Measurements from ENCODE around the gene CDC42BPB.

CDC42BPB gene

GRCh38 chr14:102932484-102933248 lies 124.7 kb downstream of the CDC42BPB start:
- DNase-seq (ENCODE audit: low spot score) = no peak
- no peak overlapping the region for H3K4me3 ChIP-seq (ENCODE audit: low read length in 2 of 2)
- no peak overlapping the region for H3K4ac ChIP-seq (ENCODE audit: low read length)
- no peak overlapping the region for H2BK12ac ChIP-seq (ENCODE audit: low read length)
- peaks cover 8% of the 10 kb centered on the region for H3K79me1 ChIP-seq (ENCODE audit: low read depth, low read length)
- no peak overlapping the region for H2BK5ac ChIP-seq (ENCODE audit: low read length)
- peak overlapping the region; percentile 82 for H4K8ac ChIP-seq (ENCODE audit: low read depth, low read length)
- no peak overlapping the region for H3K9ac ChIP-seq (ENCODE audit: low read depth, low read length, poor library complexity)
- H3K4me2 ChIP-seq (ENCODE audit: insufficient read depth, low read length, poor library complexity, severe bottlenecking) = no peak overlapping the region
- H3K4me1 ChIP-seq (ENCODE audit: control insufficient read depth in 2 of 2, insufficient read depth in 1 of 2, low read depth in 1 of 2, low read length in 2 of 2) = peaks cover 7 to 17% of the 10 kb centered on the region in 2 donors
- no peak overlapping the region for H2AFZ ChIP-seq (ENCODE audit: low read length)
- H3K36me3 ChIP-seq (replicated peaks in 1 of 2; ENCODE audit: control insufficient read depth in 2 of 2, insufficient read depth in 2 of 2, low read length in 2 of 2) = peaks cover 8 to 39% of the 10 kb centered on the region in 2 donors
- WGBS, 2 donors (ENCODE audit: extremely low coverage in 2 of 2, insufficient read length in 2 of 2, insufficient replicate concordance in 1 of 2) = no CpG with 5 or more reads among the region's 26 CpGs
- no peak overlapping the region for H2BK15ac ChIP-seq (ENCODE audit: low read length)
- H4K91ac ChIP-seq (ENCODE audit: low read depth, low read length, poor library complexity) = no peak overlapping the region
- H3K27ac ChIP-seq (replicated peaks; ENCODE audit: low read length) = no peak overlapping the region
- H3K14ac ChIP-seq (ENCODE audit: low read length) = peak overlapping the region; percentile 56
- peak overlapping the region; percentile 89 for H3K23ac ChIP-seq (ENCODE audit: low read depth, low read length, poor library complexity)
- peaks cover 0 to 2% of the 10 kb centered on the region in 2 donors for H3K9me3 ChIP-seq (replicated peaks in 1 of 2; ENCODE audit: control insufficient read depth in 2 of 2, insufficient read depth in 1 of 2, low read depth in 1 of 2, low read length in 2 of 2)
- no peak overlapping the region for H2AK5ac ChIP-seq (ENCODE audit: low read depth, low read length)
- no peak overlapping the region for H3K18ac ChIP-seq (ENCODE audit: low read length)
- H2BK120ac ChIP-seq (ENCODE audit: low read depth, low read length) = no peak overlapping the region
- H3K27me3 ChIP-seq (ENCODE audit: control insufficient read depth in 3 of 3, insufficient read depth in 3 of 3, low read depth in 1 of 3, low read length in 3 of 3) = peaks cover 18 to 44% (median 21%) of the 10 kb centered on the region in 3 experiments

- peaks cover 0 to 5% of the 10 kb centered on the region in 2 donors for H3K9me3 ChIP-seq (replicated peaks in 1 of 2; ENCODE audit: control insufficient read depth in 2 of 2, insufficient read depth in 1 of 2, low read depth in 1 of 2, low read length in 2 of 2)
- H3K79me1 ChIP-seq (ENCODE audit: low read depth, low read length) = peaks cover 8% of the 10 kb centered on the region
- no peak overlapping the region for H2BK12ac ChIP-seq (ENCODE audit: low read length)
- no peak overlapping the region for H2AK5ac ChIP-seq (ENCODE audit: low read depth, low read length)
- DNase-seq (ENCODE audit: low spot score) = no peak
- no peak overlapping the region for H2BK15ac ChIP-seq (ENCODE audit: low read length)
- H3K18ac ChIP-seq (ENCODE audit: low read length) = peak overlapping the region; percentile 64
- no peak overlapping the region for H4K91ac ChIP-seq (ENCODE audit: low read depth, low read length, poor library complexity)
- H3K4me3 ChIP-seq (ENCODE audit: low read length in 2 of 2) = no peak overlapping the region
- H3K4ac ChIP-seq (ENCODE audit: low read length) = no peak overlapping the region
- H3K9ac ChIP-seq (ENCODE audit: low read depth, low read length, poor library complexity) = no peak overlapping the region
- H3K27me3 ChIP-seq (ENCODE audit: control insufficient read depth in 3 of 3, insufficient read depth in 3 of 3, low read depth in 1 of 3, low read length in 3 of 3) = peaks cover 22 to 50% (median 27%) of the 10 kb centered on the region in 3 experiments
- H3K27ac ChIP-seq (replicated peaks; ENCODE audit: low read length) = no peak overlapping the region
- H4K8ac ChIP-seq (ENCODE audit: low read depth, low read length) = no peak overlapping the region
- H3K4me2 ChIP-seq (ENCODE audit: insufficient read depth, low read length, poor library complexity, severe bottlenecking) = no peak overlapping the region
- WGBS, 2 donors (ENCODE audit: extremely low coverage in 2 of 2, insufficient read length in 2 of 2, insufficient replicate concordance in 1 of 2) = no CpG with 5 or more reads among the region's 12 CpGs
- peaks cover 10 to 12% of the 10 kb centered on the region in 2 donors for H3K4me1 ChIP-seq (ENCODE audit: control insufficient read depth in 2 of 2, insufficient read depth in 1 of 2, low read depth in 1 of 2, low read length in 2 of 2)
- no peak overlapping the region for H2BK120ac ChIP-seq (ENCODE audit: low read depth, low read length)
- H3K23ac ChIP-seq (ENCODE audit: low read depth, low read length, poor library complexity) = peak overlapping the region; percentile 73
- H2BK5ac ChIP-seq (ENCODE audit: low read length) = peak overlapping the region; percentile 48
- H3K14ac ChIP-seq (ENCODE audit: low read length) = peak overlapping the region; percentile 38
- H2AFZ ChIP-seq (ENCODE audit: low read length) = no peak overlapping the region
- H3K36me3 ChIP-seq (replicated peaks in 1 of 2; ENCODE audit: control insufficient read depth in 2 of 2, insufficient read depth in 2 of 2, low read length in 2 of 2) = peaks cover 5 to 32% of the 10 kb centered on the region in 2 donors
Observed at GRCh38 chr14:102931580-102932285, 125.6 kb downstream of the CDC42BPB start.

- Histone ChIP-seq H2BK12ac (ENCODE audit: low read length) (no peak overlapping the region), H2AFZ (ENCODE audit: low read length) (no peak overlapping the region), H2BK15ac (ENCODE audit: low read length) (peak overlapping the region; percentile 26), H3K23ac (ENCODE audit: low read depth, low read length, poor library complexity) (peak overlapping the region; percentile 94), H3K79me1 (ENCODE audit: low read depth, low read length) (peaks cover 8% of the 10 kb centered on the region), H2BK5ac (ENCODE audit: low read length) (peak overlapping the region; percentile 48), H3K9ac (ENCODE audit: low read depth, low read length, poor library complexity) (peak overlapping the region; percentile 21), H4K8ac (ENCODE audit: low read depth, low read length) (no peak overlapping the region), H3K9me3 (replicated peaks in 1 of 2; ENCODE audit: control insufficient read depth in 2 of 2, insufficient read depth in 1 of 2, low read depth in 1 of 2, low read length in 2 of 2) (peaks cover 0 to 5% of the 10 kb centered on the region in 2 donors), H3K4ac (ENCODE audit: low read length) (peak overlapping the region; percentile 84), H3K18ac (ENCODE audit: low read length) (peak overlapping the region; percentile 71), H4K91ac (ENCODE audit: low read depth, low read length, poor library complexity) (no peak overlapping the region), H2BK120ac (ENCODE audit: low read depth, low read length) (no peak overlapping the region), H3K4me2 (ENCODE audit: insufficient read depth, low read length, poor library complexity, severe bottlenecking) (no peak overlapping the region), H3K4me1 (ENCODE audit: control insufficient read depth in 2 of 2, insufficient read depth in 1 of 2, low read depth in 1 of 2, low read length in 2 of 2) (peaks cover 12 to 13% of the 10 kb centered on the region in 2 donors), H3K27me3 (ENCODE audit: control insufficient read depth in 3 of 3, insufficient read depth in 3 of 3, low read depth in 1 of 3, low read length in 3 of 3) (peaks cover 22 to 53% (median 34%) of the 10 kb centered on the region in 3 experiments), H3K36me3 (replicated peaks in 1 of 2; ENCODE audit: control insufficient read depth in 2 of 2, insufficient read depth in 2 of 2, low read length in 2 of 2) (peaks cover 5 to 24% of the 10 kb centered on the region in 2 donors), H3K4me3 (ENCODE audit: low read length in 2 of 2) (no peak overlapping the region), H3K27ac (replicated peaks; ENCODE audit: low read length) (no peak overlapping the region), H2AK5ac (ENCODE audit: low read depth, low read length) (peak overlapping the region; percentile 94), H3K14ac (ENCODE audit: low read length) (peak overlapping the region; percentile 56)
- WGBS, 2 donors (ENCODE audit: extremely low coverage in 2 of 2, insufficient read length in 2 of 2, insufficient replicate concordance in 1 of 2) = no CpG with 5 or more reads among the region's 34 CpGs
- no peak for DNase-seq (ENCODE audit: low spot score)
Observed at GRCh38 chr14:102930753-102931579, 126.4 kb downstream of the CDC42BPB start.

All from neuronal stem cell (in vitro differentiated cells).